ENCODE data around the gene BEND6. TPM values are rescaled to one million over a fixed set of nuclear protein-coding genes. Genes with fewer than 3 reads are reported as not detected.
"Not testable (repeated sequence)": the region's sequence is repeated elsewhere in the genome, so short reads cannot be mapped to it uniquely, and the experiment has no call there.

The BEND6 gene
- total and polyA plus RNA-seq, 2 of the 13 experiments (the other 11 are each of a cell fraction or from before 2014, with no cell fraction given), result 0.20 to 0.21 TPM

DNA sequence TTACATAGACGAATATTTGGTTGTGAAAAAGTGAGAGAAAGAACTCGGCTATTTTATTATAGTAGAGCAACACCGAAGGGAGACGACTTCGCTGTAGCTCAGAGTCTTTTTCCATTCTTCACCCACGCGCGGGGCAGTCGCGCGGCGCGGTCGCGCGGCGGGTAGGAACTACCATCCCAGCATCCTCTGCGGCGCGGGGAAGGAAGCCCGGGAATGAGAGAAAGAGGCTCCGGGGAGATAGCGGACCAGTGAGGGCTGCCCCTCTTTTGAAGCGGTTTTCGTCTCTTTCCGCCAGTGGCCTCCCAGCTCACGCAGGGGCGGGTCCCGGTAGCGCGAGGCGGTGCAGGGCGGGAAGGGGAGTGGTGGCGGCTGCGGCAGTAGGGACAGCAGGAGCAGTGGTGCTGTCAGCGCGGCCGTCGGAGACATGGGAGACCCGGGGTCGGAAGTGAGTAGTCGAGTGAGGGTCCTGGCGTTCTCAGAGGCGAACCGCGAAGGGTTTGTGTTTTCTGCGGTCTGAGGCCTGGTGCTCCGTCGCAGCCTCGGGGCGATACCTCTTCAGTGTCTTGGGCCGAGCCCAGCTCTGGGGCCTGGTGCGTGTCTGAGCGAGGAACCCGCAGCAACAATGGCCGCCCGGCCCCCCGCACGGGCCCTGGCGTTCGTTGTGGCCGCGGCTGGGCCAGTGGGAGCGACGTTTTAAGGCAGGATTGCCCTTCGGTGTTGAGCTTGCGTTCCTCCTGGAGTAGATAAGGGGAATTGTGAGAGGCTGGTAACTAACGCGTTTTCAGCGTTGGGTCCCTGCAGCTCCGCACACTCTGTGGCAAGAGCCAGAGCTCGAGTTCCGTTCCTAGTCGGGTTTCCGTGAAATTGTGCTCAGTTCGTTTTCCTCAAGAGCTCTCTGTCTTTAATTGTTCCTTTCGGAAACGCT lies 91.7 kb downstream of the BEND6 start, which contains the start of gene KIAA1586 (continued):
- TF ChIP-seq SOX6 (IDR thresholded peaks at IDR 0.05), result not testable (repeated sequence)
- TF ChIP-seq SOX6 (CRISPR knock-in tag; IDR thresholded peaks at IDR 0.05), result peak; percentile 58
- TF ChIP-seq, protein P1, sequence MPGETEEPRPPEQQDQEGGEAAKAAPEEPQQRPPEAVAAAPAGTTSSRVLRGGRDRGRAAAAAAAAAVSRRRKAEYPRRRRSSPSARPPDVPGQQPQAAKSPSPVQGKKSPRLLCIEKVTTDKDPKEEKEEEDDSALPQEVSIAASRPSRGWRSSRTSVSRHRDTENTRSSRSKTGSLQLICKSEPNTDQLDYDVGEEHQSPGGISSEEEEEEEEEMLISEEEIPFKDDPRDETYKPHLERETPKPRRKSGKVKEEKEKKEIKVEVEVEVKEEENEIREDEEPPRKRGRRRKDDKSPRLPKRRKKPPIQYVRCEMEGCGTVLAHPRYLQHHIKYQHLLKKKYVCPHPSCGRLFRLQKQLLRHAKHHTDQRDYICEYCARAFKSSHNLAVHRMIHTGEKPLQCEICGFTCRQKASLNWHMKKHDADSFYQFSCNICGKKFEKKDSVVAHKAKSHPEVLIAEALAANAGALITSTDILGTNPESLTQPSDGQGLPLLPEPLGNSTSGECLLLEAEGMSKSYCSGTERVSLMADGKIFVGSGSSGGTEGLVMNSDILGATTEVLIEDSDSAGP (CRISPR knock-in tag; IDR thresholded peaks at IDR 0.05; ENCODE audit: borderline replicate concordance), result peak; percentile 84
- peak; percentile 59; the same call in 1 of the 2 replicates for TF ChIP-seq TOE1 (CRISPR knock-in tag; IDR thresholded peaks at IDR 0.05)
- TF ChIP-seq KMT2B (CRISPR knock-in tag; IDR thresholded peaks at IDR 0.05), result peak; percentile 91
- peak; percentile 97 for TF ChIP-seq TFDP2 (CRISPR knock-in tag; IDR thresholded peaks at IDR 0.05)
- peak; percentile 68 for TF ChIP-seq ASH2L (IDR thresholded peaks at IDR 0.05; ENCODE audit: insufficient read length, low read depth, low read length)
- TF ChIP-seq ZNF343 (CRISPR knock-in tag; IDR thresholded peaks at IDR 0.05), result peak; percentile 52; the same call in 1 of the 2 replicates
- 0 out of 2 replicates have a peak, but pooled peaks have one; percentile 29 for TF ChIP-seq FOXK1 (CRISPR knock-in tag; IDR thresholded peaks at IDR 0.05; ENCODE audit: borderline replicate concordance, low read depth)
- TF ChIP-seq TMF1 (CRISPR knock-in tag; IDR thresholded peaks at IDR 0.05; ENCODE audit: low read depth), result 0 out of 2 replicates have a peak, but pooled peaks have one; percentile 34
- peak; percentile 33; the same call in 1 of the 2 replicates for TF ChIP-seq ZNF766 (CRISPR knock-in tag; IDR thresholded peaks at IDR 0.05; ENCODE audit: borderline replicate concordance)
- TF ChIP-seq MED8 (CRISPR knock-in tag; IDR thresholded peaks at IDR 0.05; ENCODE audit: insufficient replicate concordance), result peak; percentile 28
- peak; percentile 90 for TF ChIP-seq ZNF331 (CRISPR knock-in tag; IDR thresholded peaks at IDR 0.05)
- peak; percentile 70; the same call in 1 of the 2 replicates for TF ChIP-seq ZFP41 (CRISPR knock-in tag; IDR thresholded peaks at IDR 0.05; ENCODE audit: borderline replicate concordance)
- 0 out of 2 replicates have a peak, but pooled peaks have one; percentile 24 for TF ChIP-seq DNMT1 (CRISPR knock-in tag; IDR thresholded peaks at IDR 0.05)
- peak; percentile 73 for TF ChIP-seq ZBTB14 (CRISPR knock-in tag; IDR thresholded peaks at IDR 0.05)
- TF ChIP-seq KAT8 (CRISPR knock-in tag; IDR thresholded peaks at IDR 0.05), result peak; percentile 87
- 0 out of 2 replicates have a peak, but pooled peaks have one; percentile 67 for TF ChIP-seq ZNF709 (CRISPR knock-in tag; IDR thresholded peaks at IDR 0.05)
- TF ChIP-seq ZNF205 (CRISPR knock-in tag; IDR thresholded peaks at IDR 0.05), result peak; percentile 41; the same call in 1 of the 2 replicates
- TF ChIP-seq ZNF724P (CRISPR knock-in tag; IDR thresholded peaks at IDR 0.05; ENCODE audit: borderline replicate concordance), result peak; percentile 91
- peak; percentile 74 for TF ChIP-seq ZBTB25 (CRISPR knock-in tag; IDR thresholded peaks at IDR 0.05)
- peak; percentile 82; the same call in 1 of the 2 replicates for TF ChIP-seq ZNF790 (CRISPR knock-in tag; IDR thresholded peaks at IDR 0.05; ENCODE audit: borderline replicate concordance)
- peak; percentile 92 for TF ChIP-seq SALL1 (CRISPR knock-in tag; IDR thresholded peaks at IDR 0.05)
- TF ChIP-seq ZNF589 (CRISPR knock-in tag; conservative IDR thresholded peaks at IDR 0.05), result peak; percentile 87
